H1 (cell line): Measurements from ENCODE around the gene PREX1. TPM values are rescaled to one million over a fixed set of nuclear protein-coding genes. Genes with fewer than 3 reads are reported as not detected.

Experiments used
- CTCF ChIA-PET: fragments of 300-600 bp; sonication (Branson Sonifier 250); formaldehyde crosslinking; loops from one replicate; lab custom pipeline; 2021; ENCODE audit not compliant: partially characterized antibody; lab: Charles Lee
- POLR2A ChIA-PET: fragments of 300-600 bp; sonication (Branson Sonifier 250); formaldehyde crosslinking; loops from one replicate; lab custom pipeline; 2021; ENCODE audit warnings: inconsistent platforms; ENCODE audit not compliant: partially characterized antibody; lab: Charles Lee
- DNase-seq, 2 experiments: peaks; one replicate each; pipeline versions ENCODE4 v3.0.0 to v3.0.0-alpha.2; 2010 to 2022; ENCODE audit warnings: low spot score in 2 of 2, low read depth in 1 of 2, mixed read lengths in 1 of 2
- FAIRE-seq: peaks from 2 replicates; lab custom pipeline; 2011; peaks lifted over from hg19 to GRCh38; lab: Jason Lieb, UNC
- H2AFZ ChIP-seq: 2 replicates; pipeline ENCODE4 v1.8.1; 2012; ENCODE audit warnings: low read length, inconsistent platforms
- H2AK5ac ChIP-seq: 2 replicates; pipeline ENCODE4 v1.6.1; 2013; ENCODE audit warnings: low read depth, low read length
- H2BK120ac ChIP-seq: replicated peaks from 2 replicates; pipeline ENCODE3; 2013; ENCODE audit warnings: low read depth, low read length, inconsistent platforms
- H2BK12ac ChIP-seq: 2 replicates; pipeline ENCODE4 v1.6.1; 2013; ENCODE audit warnings: low read depth, low read length
- H2BK15ac ChIP-seq: 2 replicates; pipeline ENCODE4 v1.6.1; 2013; ENCODE audit warnings: low read length
- H2BK20ac ChIP-seq: 2 replicates; pipeline ENCODE4 v1.6.1; 2013; ENCODE audit warnings: low read length
- H2BK5ac ChIP-seq: 2 replicates; pipeline ENCODE4 v1.6.1; 2013; ENCODE audit warnings: low read depth, low read length
- H3K14ac ChIP-seq: 2 replicates; pipeline ENCODE4 v1.6.1; 2013; ENCODE audit warnings: inconsistent platforms; ENCODE audit not compliant: insufficient read length
- H3K18ac ChIP-seq: 2 replicates; pipeline ENCODE4 v1.6.1; 2013; ENCODE audit warnings: low read length; ENCODE audit errors: extremely low read depth
- H3K23ac ChIP-seq: 2 replicates; pipeline ENCODE4 v1.6.1; 2013; ENCODE audit warnings: inconsistent platforms; ENCODE audit not compliant: insufficient read length
- H3K23me2 ChIP-seq: 2 replicates; pipeline ENCODE4 v1.6.1; 2013; ENCODE audit warnings: low read depth, low read length
- H3K27ac ChIP-seq: 2 replicates; pipeline ENCODE4 v1.6.1; 2011; ENCODE audit warnings: low read depth, low read length, inconsistent platforms
- H3K27me3 ChIP-seq, 4 experiments: replicated peaks in 1 of 4; 1 replicate in 1 of 4; 2 replicates in 3 of 4; pipeline versions ENCODE4 v1.6.1 to v1.8.1; 2011 to 2013; ENCODE audit warnings: low read length in 3 of 4, mild to moderate bottlenecking in 3 of 4, inconsistent platforms in 2 of 4, mixed read lengths in 2 of 4, moderate library complexity in 1 of 4; ENCODE audit not compliant: control insufficient read depth in 3 of 4, insufficient read depth in 3 of 4; ENCODE audit errors: extremely low read depth in 1 of 4
- H3K36me3 ChIP-seq, 4 experiments: 2 replicates each; pipeline versions ENCODE4 v1.6.1 to v1.8.1; 2011 to 2013; ENCODE audit warnings: mild to moderate bottlenecking in 4 of 4, low read length in 3 of 4, moderate library complexity in 2 of 4, control low read depth in 1 of 4, inconsistent platforms in 1 of 4; ENCODE audit not compliant: insufficient read depth in 4 of 4, control insufficient read depth in 2 of 4
- H3K4ac ChIP-seq: replicated peaks from 2 replicates; pipeline ENCODE3; 2013; ENCODE audit warnings: low read length, low read depth, mixed read lengths, inconsistent platforms; ENCODE audit not compliant: insufficient read length
- H3K4me1 ChIP-seq, 4 experiments: replicated peaks in 1 of 4; 1 replicate in 1 of 4; 2 replicates in 3 of 4; pipeline versions ENCODE4 v1.6.1 to v1.8.1; 2011 to 2013; ENCODE audit warnings: low read length in 3 of 4, inconsistent platforms in 2 of 4, mixed read lengths in 1 of 4; ENCODE audit not compliant: insufficient read depth in 4 of 4, control insufficient read depth in 3 of 4
- H3K4me2 ChIP-seq, 2 experiments: 2 replicates each; pipeline versions ENCODE4 v1.6.1 to v1.8.1; 2011 to 2013; ENCODE audit warnings: low read depth in 2 of 2, low read length in 2 of 2, control low read depth in 1 of 2, inconsistent platforms in 1 of 2, mild to moderate bottlenecking in 1 of 2; ENCODE audit not compliant: insufficient read depth in 1 of 2
- H3K4me3 ChIP-seq, 4 experiments: fragments of 200-600, 300-600 bp in 1 of 4; sonication (generic), shearing (Covaris generic), sonication (Bioruptor Twin) in 1 of 4; 2 replicates each; pipeline versions ENCODE4 v1.5.1 to v1.8.1; 2011 to 2016; ENCODE audit warnings: low read length in 4 of 4, low read depth in 3 of 4, control low read depth in 2 of 4, inconsistent platforms in 2 of 4, mild to moderate bottlenecking in 2 of 4, mixed read lengths in 1 of 4, moderate library complexity in 1 of 4; ENCODE audit not compliant: insufficient read depth in 2 of 4; ENCODE audit errors: extremely low read depth in 1 of 4
- H3K56ac ChIP-seq: replicated peaks from 2 replicates; pipeline ENCODE3; 2013; ENCODE audit warnings: low read depth, mild to moderate bottlenecking, mixed read lengths, low read length, inconsistent platforms; ENCODE audit not compliant: insufficient read length
- H3K79me1 ChIP-seq: 2 replicates; pipeline ENCODE4 v1.6.1; 2013; ENCODE audit warnings: low read depth, low read length, control low read depth
- H3K79me2 ChIP-seq, 2 experiments: 2 replicates each; pipeline versions ENCODE4 v1.6.1 to v1.8.1; 2012 to 2013; ENCODE audit warnings: low read length in 2 of 2, mild to moderate bottlenecking in 2 of 2, inconsistent platforms in 1 of 2; ENCODE audit not compliant: insufficient read depth in 2 of 2, control insufficient read depth in 1 of 2
- H3K9ac ChIP-seq, 4 experiments: replicated peaks in 1 of 4; 1 replicate in 1 of 4; 2 replicates in 3 of 4; pipeline versions ENCODE4 v1.6.1 to v1.8.1; 2011 to 2013; ENCODE audit warnings: low read depth in 3 of 4, low read length in 3 of 4, control low read depth in 2 of 4, mild to moderate bottlenecking in 2 of 4, moderate library complexity in 2 of 4, inconsistent platforms in 1 of 4; ENCODE audit errors: extremely low read depth in 1 of 4
- H3K9me3 ChIP-seq, 2 experiments: 2 replicates each; pipeline versions ENCODE4 v1.6.1 to v1.8.1; 2012 to 2013; ENCODE audit warnings: mild to moderate bottlenecking in 2 of 2, moderate library complexity in 2 of 2, control low read depth in 1 of 2, inconsistent platforms in 1 of 2, low read depth in 1 of 2, low read length in 1 of 2, mixed read lengths in 1 of 2; ENCODE audit not compliant: insufficient read depth in 2 of 2
- H4K20me1 ChIP-seq, 2 experiments: replicated peaks in 1 of 2; 2 replicates each; pipeline versions ENCODE3 to v1.8.1; 2011 to 2013; ENCODE audit warnings: inconsistent platforms in 2 of 2, low read length in 2 of 2, mild to moderate bottlenecking in 1 of 2; ENCODE audit not compliant: insufficient read depth in 2 of 2, control insufficient read depth in 1 of 2
- H4K5ac ChIP-seq: 2 replicates; pipeline ENCODE4 v1.6.1; 2013; ENCODE audit warnings: low read length, low read depth, mixed read lengths, inconsistent platforms; ENCODE audit not compliant: insufficient read length
- H4K8ac ChIP-seq: 2 replicates; pipeline ENCODE4 v1.8.0; 2013; ENCODE audit warnings: mild to moderate bottlenecking, moderate library complexity, low read length, inconsistent platforms; ENCODE audit not compliant: insufficient read depth; ENCODE audit errors: extremely low read depth
- H4K91ac ChIP-seq: replicated peaks from 2 replicates; pipeline ENCODE3; 2013; ENCODE audit warnings: low read length, mixed read lengths, inconsistent platforms; ENCODE audit not compliant: insufficient read length
- BCL11A ChIP-seq, 2 experiments: IDR thresholded peaks; one replicate each; pipeline ENCODE4 v1.6.1; 2011; ENCODE audit warnings: low read depth in 2 of 2, low read length in 2 of 2, mild to moderate bottlenecking in 2 of 2
- CTBP2 ChIP-seq: IDR thresholded peaks from 2 replicates; pipeline ENCODE4 v1.7.0; 2011; ENCODE audit warnings: borderline replicate concordance, mild to moderate bottlenecking, moderate library complexity, mixed read lengths, low read length; ENCODE audit not compliant: insufficient read depth, insufficient read length
- EGR1 ChIP-seq: IDR thresholded peaks from 2 replicates; pipeline ENCODE4 v1.6.1; 2011; ENCODE audit warnings: low read depth, low read length, borderline replicate concordance
- GTF2F1 ChIP-seq: IDR thresholded peaks from 2 replicates; pipeline ENCODE4 v1.6.1; 2012; ENCODE audit warnings: low read depth, low read length, improper control_type of control experiment, borderline replicate concordance
- HDAC2 ChIP-seq, 2 experiments: fragments of 300-600 bp in 1 of 2; sonication (generic) in 1 of 2; IDR thresholded peaks; 2 replicates each; pipeline ENCODE4 v1.6.1; 2011 to 2012; ENCODE audit warnings: low read depth in 2 of 2, low read length in 2 of 2, mild to moderate bottlenecking in 2 of 2, moderate library complexity in 2 of 2, borderline replicate concordance in 1 of 2, inconsistent platforms in 1 of 2
- RBBP5 ChIP-seq: IDR thresholded peaks from 2 replicates; pipeline ENCODE4 v1.7.1; 2012; ENCODE audit warnings: low read depth, mild to moderate bottlenecking, inconsistent platforms, low read length, moderate library complexity, borderline replicate concordance
- RXRA ChIP-seq: IDR thresholded peaks from 2 replicates; pipeline ENCODE4 v1.6.1; 2011; ENCODE audit warnings: low read depth, mild to moderate bottlenecking, low read length, moderate library complexity; ENCODE audit not compliant: insufficient read depth
- SAP30 ChIP-seq: fragments of 300-600 bp; sonication (generic); IDR thresholded peaks from 2 replicates; pipeline ENCODE4 v1.7.1; 2012; ENCODE audit warnings: low read length, moderate library complexity, mild to moderate bottlenecking, inconsistent platforms; ENCODE audit not compliant: insufficient read depth, insufficient replicate concordance
- SIN3A ChIP-seq, 2 experiments: IDR thresholded peaks in 1 of 2; conservative IDR thresholded peaks in 1 of 2; 2 replicates each; pipeline ENCODE4 v1.6.1; 2011 to 2012; ENCODE audit warnings: low read length in 2 of 2, improper control_type of control experiment in 1 of 2, low read depth in 1 of 2, mild to moderate bottlenecking in 1 of 2
- SP1 ChIP-seq: IDR thresholded peaks from 2 replicates; pipeline ENCODE4 v1.6.1; 2011; ENCODE audit warnings: low read depth, low read length
- TAF7 ChIP-seq: optimal IDR thresholded peaks from 2 replicates; pipeline ENCODE3; 2011; ENCODE audit warnings: low read depth, mild to moderate bottlenecking, inconsistent platforms, low read length, moderate library complexity, borderline replicate concordance
- TCF12 ChIP-seq: IDR thresholded peaks from 2 replicates; pipeline ENCODE4 v1.6.1; 2011; ENCODE audit warnings: low read depth, mild to moderate bottlenecking, low read length
- WGBS, 2 experiments: shearing (Covaris generic) in 1 of 2; methylation state at CpG; one replicate each; pipeline versions ENCODE4 v1.1.6 to v1.1.7; 2013 to 2015; ENCODE audit warnings: low lambda C conversion rate in 2 of 2, mixed read lengths in 2 of 2, inconsistent platforms in 1 of 2, low coverage in 1 of 2, missing lambda C conversion rate in 1 of 2; ENCODE audit not compliant: insufficient replicate concordance in 2 of 2, insufficient coverage in 1 of 2, insufficient read length in 1 of 2; ENCODE audit errors: extremely low coverage in 1 of 2, missing lambda C conversion rate in 1 of 2; 5-methylcytosine and 5-hydroxymethylcytosine counted together
- polyA plus RNA-seq, 7 experiments: library from polyadenylated mRNA; depleted of rRNA in 3 of 7; stranded (reverse) in 5 of 7; unstranded in 2 of 7; fragments of >200 nt in 5 of 7; fragments of 200-250 nt in 2 of 7; gene quantifications; 1 replicate in 5 of 7; 2 replicates in 1 of 7; 4 replicates in 1 of 7; pipeline versions ENCODE4 v1.2.1 to v1.2.3, GENCODE V29; 2011 to 2013; ENCODE audit warnings: missing spikeins in 2 of 7, mixed read lengths in 2 of 7
- total RNA-seq: library from RNA; stranded (reverse); fragmentation: NEBNext Ultra II Directional; extraction: Animal tissue kit (Norgen Biotek cat#: 25700); gene quantifications from 2 replicates; pipeline ENCODE4 v1.2.1, GENCODE V29; 2021

Gene PREX1
- total and polyA plus RNA-seq, 2 of the 8 experiments (the other 6 are each of a cell fraction or from before 2014, with no cell fraction given), result 10.7 to 12.8 TPM

GRCh38 chr20:48732081-48732829, 95.5 kb downstream of the PREX1 start:
- Histone ChIP-seq H2BK20ac (no peak overlapping the region), H3K14ac (no peak overlapping the region), H4K8ac (no peak overlapping the region), H2BK5ac (no peak overlapping the region), H2BK120ac (no peak overlapping the region), H3K9me3 (no peaks in the 10 kb centered on the region), H3K23ac (no peak overlapping the region), H3K36me3 (no peaks in the 10 kb centered on the region), H3K23me2 (peaks cover 2% of the 10 kb centered on the region; the same call in 1 of the 2 replicates), H2BK15ac (no peak overlapping the region), H3K79me2 (no peaks in the 10 kb centered on the region), H4K91ac (no peak overlapping the region), H2AFZ (no peak overlapping the region), H3K27me3 (no peaks in the 10 kb centered on the region), H3K4me2 (no peak overlapping the region), H3K4ac (no peak overlapping the region), H3K27ac (no peak overlapping the region), H3K9ac (no peak overlapping the region), H3K56ac (no peak overlapping the region), H4K20me1 (no peaks in the 10 kb centered on the region), H2AK5ac (no peak overlapping the region), H3K4me3 (no peak overlapping the region), H3K18ac (no peak overlapping the region), H3K4me1 (peaks cover 0 to 5% (median 0%) of the 10 kb centered on the region in 4 experiments; a peak in 3 of 7 replicates), H3K79me1 (no peaks in the 10 kb centered on the region), H4K5ac (no peak overlapping the region), H2BK12ac (no peak overlapping the region)
- DNase-seq (no peak), FAIRE-seq (no peak)
- 86% methylated on average over 10 of the region's 12 CpGs; no CpG with 5 or more reads in 1 of the 2 experiments for WGBS, 2 experiments
- POLR2A ChIA-PET, result no interaction called here
- CTCF ChIA-PET, result interaction anchor here (1.5 kb wide), 1 partner anchor 8 kb away, joined by 4 read pairs; no protein-coding TSS in a partner anchor
- TF ChIP-seq RXRA (no peak), SAP30 (no peak), EGR1 (no peak), TCF12 (no peak), CTBP2 (no peak), HDAC2 (IDR thresholded peaks at IDR 0.05; ENCODE audit: borderline replicate concordance in 1 of 2, low read depth in 2 of 2, low read length in 2 of 2) (no peak), SP1 (no peak), TAF7 (no peak), RBBP5 (no peak), SIN3A (conservative IDR thresholded peaks at IDR 0.05 in 1 of 2, IDR thresholded peaks at IDR 0.05 in 1 of 2; ENCODE audit: low read depth in 1 of 2, low read length in 2 of 2) (no peak), GTF2F1 (no peak), BCL11A (IDR thresholded peaks at IDR 0.05; ENCODE audit: low read depth in 2 of 2, low read length in 2 of 2) (no peak)
